GM23338 (cell line): ENCODE data around the gene NFYA.

Experiments
- CTCF ChIP-seq, 2 experiments: fragments of 200-600 bp in 1 of 2; sonication (generic) in 1 of 2; conservative IDR thresholded peaks; 2 replicates each; pipeline versions ENCODE4 v1.5.1 to v1.6.1; 2016 to 2017; ENCODE audit warnings: antibody characterized with exemption in 2 of 2, low read depth in 2 of 2, mild to moderate bottlenecking in 2 of 2, moderate library complexity in 1 of 2
- POLR2AphosphoS5 ChIP-seq: IDR thresholded peaks from 2 replicates; pipeline ENCODE4 v1.6.1; 2016; ENCODE audit warnings: antibody characterized with exemption, low read depth
- REST ChIP-seq: IDR thresholded peaks from one replicate; pipeline ENCODE4 v1.6.1; 2018; ENCODE audit warnings: antibody characterized with exemption; ENCODE audit not compliant: unreplicated experiment

- TF ChIP-seq CTCF (conservative IDR thresholded peaks at IDR 0.05; ENCODE audit: low read depth in 2 of 2) = no peak
- TF ChIP-seq POLR2AphosphoS5 = no peak
- no peak for TF ChIP-seq REST
Measured at GRCh38 chr6:41033776-41034175, 39.0 kb upstream of the NFYA start.
